SU-DHL-6 (cell line): ENCODE results near the gene MMGT1.

Source experiments
- H2AFZ ChIP-seq: fragments of 200-600 bp; sonication (generic); 2 replicates; pipeline ENCODE4 v1.6.1; 2014; ENCODE audit warnings: low read depth, mild to moderate bottlenecking, moderate library complexity, mixed read lengths, antibody characterized with exemption, low read length; ENCODE audit not compliant: severe bottlenecking
- H3F3A ChIP-seq: fragments of 200-600 bp; shearing (Covaris generic); 2 replicates; pipeline ENCODE4 v1.6.0; 2016; ENCODE audit warnings: antibody characterized with exemption, mild to moderate bottlenecking; ENCODE audit not compliant: insufficient read depth
- H3K27ac ChIP-seq: fragments of 200-600 bp; sonication (generic); 2 replicates; pipeline ENCODE4 v1.5.1; 2016; ENCODE audit warnings: low read depth, mild to moderate bottlenecking, low read length, moderate library complexity, mixed read lengths
- H3K27me3 ChIP-seq: fragments of 200-600 bp; sonication (generic), shearing (Covaris generic); 2 replicates; pipeline ENCODE4 v1.6.0; 2014; ENCODE audit warnings: mild to moderate bottlenecking, low read length
- H3K36me3 ChIP-seq: fragments of 200-600 bp; sonication (generic); 2 replicates; pipeline ENCODE4 v1.6.1; 2014; ENCODE audit warnings: mild to moderate bottlenecking, low read length, mixed read lengths
- H3K4me2 ChIP-seq: fragments of 300-600, 200-600 bp; shearing (Covaris generic), sonication (generic); 2 replicates; pipeline ENCODE4 v1.6.0; 2014; ENCODE audit warnings: low read length, low read depth, mild to moderate bottlenecking; ENCODE audit not compliant: poor library complexity, severe bottlenecking
- H3K4me3 ChIP-seq: fragments of 200-600 bp; sonication (generic); 2 replicates; pipeline ENCODE4 v1.5.1; 2014; ENCODE audit warnings: antibody characterized with exemption, low read length, mild to moderate bottlenecking, mixed read lengths; ENCODE audit not compliant: insufficient read depth, poor library complexity, severe bottlenecking
- H3K79me2 ChIP-seq: fragments of 200-600 bp; sonication (generic); 2 replicates; pipeline ENCODE4 v1.6.1; 2014; ENCODE audit warnings: mild to moderate bottlenecking, low read length, moderate library complexity; ENCODE audit not compliant: insufficient read depth
- H3K9ac ChIP-seq: fragments of 200-600 bp; sonication (generic); 2 replicates; pipeline ENCODE4 v1.7.0; 2014; ENCODE audit warnings: mild to moderate bottlenecking, low read length
- H3K9me2 ChIP-seq: fragments of 200-600 bp; sonication (generic); replicated peaks from 2 replicates; pipeline ENCODE4 v1.6.1; 2014; ENCODE audit warnings: low read length; ENCODE audit not compliant: insufficient read depth
- H3K9me3 ChIP-seq: fragments of 200-600 bp; sonication (generic); 2 replicates; pipeline ENCODE4 v1.6.1; 2014; ENCODE audit warnings: low read length, mixed read lengths; ENCODE audit not compliant: insufficient read depth
- H4K20me1 ChIP-seq: fragments of 200-600 bp; sonication (generic); 2 replicates; pipeline ENCODE4 v1.6.1; 2014; ENCODE audit warnings: low read depth, mild to moderate bottlenecking, antibody characterized with exemption, low read length, moderate library complexity, mixed read lengths
- EZH2phosphoT487 ChIP-seq: fragments of 200-600 bp; sonication (generic), shearing (Covaris generic); conservative IDR thresholded peaks from 2 replicates; pipeline ENCODE4 v1.6.1; 2018; ENCODE audit warnings: mild to moderate bottlenecking, antibody characterized with exemption, low read length, moderate library complexity, mixed read lengths
- TF ChIP-seq, protein P1 (sequence below): fragments of 200-600 bp; sonication (generic); IDR thresholded peaks from one replicate; pipeline ENCODE4 v1.5.1; 2017; ENCODE audit warnings: antibody characterized with exemption, mild to moderate bottlenecking, low read length, moderate library complexity; ENCODE audit not compliant: insufficient read depth, poor library complexity, severe bottlenecking

MMGT1 gene

GRCh38 chrX:135977611-135978010 lies 3.8 kb upstream of the MMGT1 start:
- Histone ChIP-seq H3K27ac (no peak overlapping the region), H3K4me3 (no peak overlapping the region), H3K27me3 (no peaks in the 10 kb centered on the region), H3K36me3 (no peaks in the 10 kb centered on the region), H3K9ac (no peak overlapping the region), H3K4me2 (no peak overlapping the region), H3F3A (0 out of 2 replicates have a peak, but pooled peaks cover 4% of the 10 kb centered on the region), H2AFZ (no peak overlapping the region), H4K20me1 (no peaks in the 10 kb centered on the region), H3K9me2 (no peaks in the 10 kb centered on the region), H3K9me3 (no peaks in the 10 kb centered on the region), H3K79me2 (peaks cover 9% of the 10 kb centered on the region)
- no peak for TF ChIP-seq EZH2phosphoT487
- TF ChIP-seq, protein P1, sequence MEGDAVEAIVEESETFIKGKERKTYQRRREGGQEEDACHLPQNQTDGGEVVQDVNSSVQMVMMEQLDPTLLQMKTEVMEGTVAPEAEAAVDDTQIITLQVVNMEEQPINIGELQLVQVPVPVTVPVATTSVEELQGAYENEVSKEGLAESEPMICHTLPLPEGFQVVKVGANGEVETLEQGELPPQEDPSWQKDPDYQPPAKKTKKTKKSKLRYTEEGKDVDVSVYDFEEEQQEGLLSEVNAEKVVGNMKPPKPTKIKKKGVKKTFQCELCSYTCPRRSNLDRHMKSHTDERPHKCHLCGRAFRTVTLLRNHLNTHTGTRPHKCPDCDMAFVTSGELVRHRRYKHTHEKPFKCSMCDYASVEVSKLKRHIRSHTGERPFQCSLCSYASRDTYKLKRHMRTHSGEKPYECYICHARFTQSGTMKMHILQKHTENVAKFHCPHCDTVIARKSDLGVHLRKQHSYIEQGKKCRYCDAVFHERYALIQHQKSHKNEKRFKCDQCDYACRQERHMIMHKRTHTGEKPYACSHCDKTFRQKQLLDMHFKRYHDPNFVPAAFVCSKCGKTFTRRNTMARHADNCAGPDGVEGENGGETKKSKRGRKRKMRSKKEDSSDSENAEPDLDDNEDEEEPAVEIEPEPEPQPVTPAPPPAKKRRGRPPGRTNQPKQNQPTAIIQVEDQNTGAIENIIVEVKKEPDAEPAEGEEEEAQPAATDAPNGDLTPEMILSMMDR: no peak

DNA sequence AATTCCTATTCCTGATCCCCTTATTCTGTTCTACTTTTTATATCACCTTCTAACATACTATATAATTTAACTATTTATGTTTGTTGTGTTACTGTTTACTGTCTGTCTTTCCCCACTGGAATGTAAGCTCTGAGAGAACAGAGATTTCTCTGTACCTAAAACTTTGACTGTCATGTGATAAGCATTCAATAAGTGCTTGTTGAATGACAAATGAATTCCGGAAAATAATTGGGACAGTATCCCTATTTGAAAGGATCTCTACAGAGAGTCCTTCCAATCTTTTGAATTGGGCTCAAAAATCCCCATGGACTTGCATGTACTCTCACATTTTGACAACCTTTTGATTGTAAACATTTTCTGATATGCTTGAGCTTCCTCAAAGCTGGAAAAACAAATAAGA lies 1.6 kb upstream of the MMGT1 start:
- Histone ChIP-seq H2AFZ (no peak overlapping the region), H3K27ac (no peak overlapping the region), H3K4me3 (no peak overlapping the region), H3K27me3 (no peaks in the 10 kb centered on the region), H3K36me3 (no peaks in the 10 kb centered on the region), H3K9ac (no peak overlapping the region), H3K4me2 (no peak overlapping the region), H3K9me2 (no peaks in the 10 kb centered on the region), H3F3A (0 out of 2 replicates have a peak, but pooled peaks cover 4% of the 10 kb centered on the region), H3K79me2 (peaks cover 23% of the 10 kb centered on the region), H3K9me3 (no peaks in the 10 kb centered on the region), H4K20me1 (no peaks in the 10 kb centered on the region)
- no peak for TF ChIP-seq EZH2phosphoT487
- TF ChIP-seq, protein P1: no peak

DNA sequence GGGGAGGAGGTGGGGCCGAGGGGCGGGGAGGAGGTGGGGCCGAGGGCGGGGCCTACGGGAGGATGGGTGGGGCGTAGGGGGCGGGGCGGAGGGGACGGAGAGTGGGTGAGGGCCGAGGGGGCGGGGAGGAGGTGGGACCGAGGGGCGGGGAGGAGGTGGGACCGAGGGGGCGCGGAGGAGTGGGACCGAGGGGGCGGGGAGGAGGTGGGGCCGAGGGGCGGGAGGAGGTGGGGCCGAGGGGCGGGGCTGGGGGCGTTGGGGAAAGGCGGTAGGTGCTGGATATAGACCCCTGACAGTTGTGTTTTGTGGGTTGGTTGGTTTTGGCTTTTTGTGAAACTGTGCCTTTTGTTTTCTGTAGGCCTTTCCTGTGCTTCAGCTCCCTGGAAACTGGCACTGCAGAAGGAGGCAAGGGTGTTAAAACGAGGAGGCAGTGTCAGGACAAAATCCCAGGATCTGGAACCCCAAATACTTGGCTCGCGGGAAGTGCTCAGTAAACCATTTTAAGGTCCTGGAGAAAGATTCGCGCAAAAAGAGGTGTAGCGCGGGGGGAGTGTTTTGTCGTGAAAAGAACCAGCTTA lies 580 bp upstream of the MMGT1 start:
- TF ChIP-seq, protein P1: no peak
- TF ChIP-seq EZH2phosphoT487: no peak
- Histone ChIP-seq H2AFZ (no peak overlapping the region), H3K9me2 (no peaks in the 10 kb centered on the region), H3K9ac (no peak overlapping the region; the same call in 1 of the 2 replicates), H4K20me1 (no peaks in the 10 kb centered on the region), H3F3A (0 out of 2 replicates have a peak, but pooled peaks cover 4% of the 10 kb centered on the region), H3K36me3 (no peaks in the 10 kb centered on the region), H3K4me3 (peak overlapping the region; percentile 37), H3K79me2 (peaks cover 23% of the 10 kb centered on the region), H3K4me2 (peak overlapping the region; percentile 44), H3K27ac (no peak overlapping the region), H3K9me3 (no peaks in the 10 kb centered on the region), H3K27me3 (no peaks in the 10 kb centered on the region)
